KOPT-K1 (cell line): ENCODE results near the gene NAP1L4.

ENCODE experiments used
- H3K27ac ChIP-seq: fragments of 200-600 bp; sonication (generic); 2 replicates; pipeline ENCODE4 v1.5.1; 2016; ENCODE audit warnings: antibody characterized with exemption, mild to moderate bottlenecking, low read depth, low read length; ENCODE audit not compliant: poor library complexity, severe bottlenecking
- H3K36me3 ChIP-seq: fragments of 200-600 bp; sonication (generic); 2 replicates; pipeline ENCODE4 v1.5.1; 2017; ENCODE audit warnings: antibody characterized with exemption, mild to moderate bottlenecking, low read length, moderate library complexity; ENCODE audit not compliant: insufficient read depth
- H3K9me3 ChIP-seq: fragments of 200-600 bp; sonication (generic); 2 replicates; pipeline ENCODE4 v1.5.1; 2017; ENCODE audit warnings: antibody characterized with exemption, low read length, mild to moderate bottlenecking; ENCODE audit not compliant: insufficient read depth, poor library complexity, severe bottlenecking

The NAP1L4 gene

DNA sequence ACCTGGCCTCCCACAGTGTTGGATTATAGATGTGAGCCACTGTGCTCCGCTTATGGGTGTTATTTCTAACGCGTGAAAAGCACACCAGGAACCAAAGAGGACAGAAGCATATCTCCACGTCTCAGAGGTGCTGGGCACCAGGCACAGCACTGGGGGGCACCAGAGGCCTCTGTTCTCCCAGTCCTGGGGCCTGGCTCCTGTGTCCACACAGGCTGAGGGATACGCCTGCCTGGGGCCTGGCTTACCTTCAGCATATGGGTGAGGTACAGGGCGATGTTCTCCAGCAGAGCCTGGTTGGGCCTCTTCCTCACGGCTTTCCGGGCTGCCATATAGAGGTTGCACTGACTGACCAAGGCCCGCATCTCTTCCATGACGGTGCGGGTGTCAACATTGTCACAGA, 24.7 kb upstream of the NAP1L4 start:
- Histone ChIP-seq H3K9me3 (no peaks in the 10 kb centered on the region), H3K27ac (no peak overlapping the region), H3K36me3 (peaks cover 63% of the 10 kb centered on the region)

DNA sequence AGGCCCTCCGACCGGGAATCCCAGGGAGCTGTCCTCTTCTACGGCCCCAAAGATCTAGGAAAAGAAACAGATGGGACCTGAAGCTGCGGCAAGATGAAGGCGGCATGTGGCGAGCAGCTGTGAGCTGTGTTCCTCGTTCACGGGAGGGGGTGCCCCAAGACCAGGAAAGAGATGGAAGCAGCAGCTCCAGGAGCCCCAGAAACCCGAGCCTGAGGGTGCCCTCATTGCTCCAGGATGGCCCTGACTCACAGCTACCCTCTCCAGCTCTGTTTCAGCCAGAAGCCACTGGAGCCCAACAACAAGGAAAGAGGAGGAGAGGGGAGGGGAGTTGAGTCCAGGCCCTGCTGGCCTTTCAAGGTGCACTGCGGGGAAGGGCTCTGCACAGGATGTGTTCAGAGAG, 23.7 kb upstream of the NAP1L4 start:
- peaks cover 72% of the 10 kb centered on the region for H3K36me3 ChIP-seq
- H3K27ac ChIP-seq = no peak overlapping the region

DNA sequence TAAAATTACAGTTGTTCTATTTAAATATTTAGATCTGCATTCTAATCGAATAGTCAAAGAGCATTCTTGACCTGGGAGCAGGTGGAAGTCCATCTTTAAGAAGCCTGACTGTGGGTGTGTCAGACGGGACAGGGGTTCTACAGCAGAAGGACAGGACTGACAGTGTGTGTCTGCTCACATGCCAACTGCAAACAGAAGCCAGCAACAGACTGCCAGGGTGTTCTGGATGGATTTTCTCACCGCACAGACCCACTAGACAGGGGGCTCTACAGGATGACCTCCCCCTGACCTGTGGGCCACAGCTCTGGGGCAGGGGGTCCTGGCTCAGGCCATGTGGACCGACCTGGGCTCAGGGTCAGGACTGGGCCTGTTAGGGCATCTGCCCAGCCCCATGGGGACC, 22.8 kb upstream of the NAP1L4 start:
- peaks cover 78% of the 10 kb centered on the region for H3K36me3 ChIP-seq
- H3K9me3 ChIP-seq = no peaks in the 10 kb centered on the region
- H3K27ac ChIP-seq = peak overlapping the region; percentile 65

More for the DNA sequence above, 23.7 kb upstream of the NAP1L4 start:
- no peaks in the 10 kb centered on the region for H3K9me3 ChIP-seq

DNA sequence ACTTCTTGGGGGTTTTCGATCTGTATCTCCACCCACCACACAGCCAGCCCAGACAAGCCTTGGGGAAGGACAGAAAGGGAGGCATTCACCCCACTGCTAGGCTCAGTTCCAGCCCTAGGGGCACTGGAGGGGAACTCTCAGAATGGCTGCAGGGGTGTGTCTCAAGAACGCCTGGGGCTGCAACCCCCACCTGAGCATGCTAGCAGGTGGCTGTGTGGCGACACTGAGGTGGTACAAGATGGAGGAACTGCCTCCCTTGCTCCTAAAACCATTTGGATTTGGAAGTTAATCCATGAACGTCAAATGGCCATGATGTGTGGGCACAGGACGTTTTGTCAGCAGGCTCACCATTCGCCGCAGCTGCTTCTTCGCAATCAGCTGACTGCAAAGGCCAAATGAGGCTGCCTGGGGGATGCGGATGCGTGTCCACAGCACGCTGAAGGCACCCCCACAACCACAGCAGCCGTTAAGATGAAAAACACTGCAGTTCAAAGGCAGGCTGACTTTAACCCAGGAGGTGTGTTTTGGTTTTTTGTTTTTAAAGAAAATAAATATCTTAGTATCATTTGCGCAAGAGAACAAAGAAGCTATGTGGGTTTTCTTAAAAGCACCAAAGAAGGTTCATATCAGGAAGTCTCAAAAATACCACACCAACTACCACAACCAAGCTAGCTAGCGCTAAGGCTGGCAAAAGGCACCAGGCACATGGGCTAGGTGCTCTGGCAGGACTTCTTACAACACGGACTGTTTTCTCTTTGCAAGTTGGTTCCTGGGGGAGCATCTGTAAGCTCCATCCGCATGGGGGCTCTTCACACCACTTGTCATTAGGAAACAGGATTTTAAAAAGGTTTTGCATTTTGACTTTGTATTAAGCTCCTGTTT, 22.2 kb upstream of the NAP1L4 start:
- no peaks in the 10 kb centered on the region for H3K9me3 ChIP-seq
- H3K36me3 ChIP-seq = peaks cover 78% of the 10 kb centered on the region
- H3K27ac ChIP-seq = peak overlapping the region; percentile 65

DNA sequence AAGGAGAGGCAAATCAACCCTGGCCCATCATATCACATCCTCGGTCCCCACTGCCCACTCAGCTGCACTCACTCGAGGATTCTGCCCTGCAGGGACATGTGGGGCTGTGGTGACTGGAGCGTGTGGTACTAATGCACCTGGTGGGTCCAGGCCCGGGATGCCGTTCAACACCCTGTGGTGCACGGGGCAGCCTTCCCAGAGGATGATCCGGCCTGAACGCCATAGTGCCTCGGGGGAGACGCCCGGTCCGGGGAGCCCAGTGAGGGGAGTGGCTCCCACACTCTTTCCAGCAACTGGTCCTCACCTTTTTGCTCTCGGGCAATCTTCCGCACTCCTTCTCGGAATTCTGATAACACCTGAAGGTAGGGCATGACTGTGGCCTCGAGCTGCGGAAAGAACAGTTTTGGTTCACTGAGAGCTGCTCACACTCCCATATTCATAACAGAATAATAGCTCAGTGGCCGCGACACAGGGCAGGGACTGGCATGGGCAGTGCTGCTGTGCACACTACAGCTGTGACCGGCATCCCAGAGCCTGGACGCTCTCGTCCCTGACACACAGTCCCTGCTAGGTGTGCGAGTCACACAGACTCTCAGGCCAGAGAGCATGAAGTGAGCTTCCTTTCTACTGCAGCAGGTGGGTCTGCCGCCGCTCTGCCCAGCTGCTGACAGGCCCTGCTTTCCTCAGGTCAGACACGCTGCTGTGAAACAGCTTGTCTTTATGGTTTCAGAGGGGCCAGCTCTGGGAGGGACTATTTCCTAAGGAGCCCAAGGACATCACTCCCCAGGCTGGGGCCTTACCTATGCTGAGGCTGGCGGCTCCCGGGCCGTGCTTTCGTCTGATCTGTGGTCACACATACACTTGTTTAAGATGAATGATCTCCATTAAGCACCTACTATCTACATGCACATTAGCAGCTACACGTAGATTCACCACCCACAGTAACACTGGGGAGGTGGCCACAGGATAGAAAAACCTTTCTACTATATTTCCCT, 20.1 kb upstream of the NAP1L4 start:
- no peak overlapping the region for H3K27ac ChIP-seq
- H3K9me3 ChIP-seq = no peaks in the 10 kb centered on the region
- peaks cover 75% of the 10 kb centered on the region for H3K36me3 ChIP-seq

DNA sequence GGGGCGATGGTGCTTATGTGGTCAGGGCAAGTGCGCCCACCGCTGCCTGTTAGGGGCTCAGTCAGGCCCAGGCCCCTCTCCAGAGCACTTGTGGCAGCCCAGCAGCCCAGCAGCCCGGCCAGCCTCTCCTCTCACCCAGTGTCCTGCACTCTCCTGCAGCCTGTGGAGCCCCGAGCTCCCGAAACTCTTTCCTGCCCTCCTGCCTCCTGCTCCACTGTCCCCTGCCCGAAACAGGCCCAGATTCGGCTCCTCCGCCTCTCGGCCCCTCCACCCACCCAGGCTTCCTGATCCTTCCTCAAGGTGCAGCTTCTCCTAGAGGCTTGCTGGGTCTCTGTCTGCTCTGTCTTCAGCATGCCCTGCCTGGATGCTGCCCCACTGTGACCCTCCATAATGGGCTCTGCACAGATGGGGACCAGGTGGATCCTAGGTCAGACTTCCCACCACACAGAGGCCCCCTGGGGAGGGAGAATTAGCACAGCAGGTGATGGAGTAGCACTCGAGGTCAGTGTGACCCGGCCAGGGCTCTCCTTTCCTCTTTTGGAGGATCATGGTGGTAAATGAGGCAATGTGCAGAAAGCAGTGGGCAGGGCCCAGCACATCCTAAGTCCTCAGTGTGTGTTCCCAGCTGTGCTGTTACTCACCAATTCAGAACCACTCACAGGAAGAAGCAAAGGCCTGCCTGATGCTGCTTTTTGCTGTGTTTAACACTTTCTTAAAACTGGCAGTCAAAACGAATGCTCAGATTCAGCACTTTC, 18.6 kb upstream of the NAP1L4 start:
- Histone ChIP-seq H3K27ac (no peak overlapping the region), H3K36me3 (peaks cover 75% of the 10 kb centered on the region), H3K9me3 (no peaks in the 10 kb centered on the region)

DNA sequence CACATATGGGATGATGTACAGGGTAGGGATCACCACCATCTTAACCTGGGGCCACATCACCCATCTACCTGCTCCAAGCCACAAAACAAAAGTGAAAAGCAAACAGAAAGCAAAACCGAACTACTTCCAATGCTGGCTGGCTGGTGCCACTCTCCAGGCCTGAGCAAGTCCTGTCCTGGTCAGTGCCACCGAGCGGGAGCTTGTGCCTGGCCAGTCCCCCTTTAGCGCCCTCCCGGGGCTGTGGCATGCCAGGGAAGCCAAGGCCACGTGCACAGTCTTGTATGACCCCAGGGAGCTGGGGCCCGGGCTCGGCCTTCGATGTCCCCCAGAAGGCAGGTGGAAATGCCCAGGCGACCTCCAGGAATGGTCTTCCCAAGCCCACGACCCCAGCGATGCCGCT, 17.9 kb upstream of the NAP1L4 start:
- Histone ChIP-seq H3K27ac (no peak overlapping the region), H3K9me3 (no peaks in the 10 kb centered on the region), H3K36me3 (peaks cover 74% of the 10 kb centered on the region)

DNA sequence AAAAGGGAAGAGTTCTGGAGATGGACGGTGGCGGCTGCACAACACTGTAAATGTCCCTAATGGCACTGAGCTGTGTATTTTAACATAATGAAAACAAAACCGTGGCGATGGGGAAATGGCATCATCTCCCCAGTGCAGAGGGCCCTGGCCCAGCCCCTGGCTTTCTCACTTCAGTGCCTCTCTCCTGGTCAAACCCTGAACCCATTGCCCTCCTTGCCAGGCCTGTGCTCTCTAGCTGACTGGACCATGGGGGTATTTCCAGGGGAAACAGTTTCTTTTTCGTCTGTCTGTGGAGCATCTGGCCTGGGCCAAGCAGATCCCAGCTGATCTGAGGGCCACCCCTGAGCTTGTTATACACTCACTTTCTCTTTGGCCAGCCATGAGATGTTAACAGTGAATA, 17.4 kb upstream of the NAP1L4 start:
- no peaks in the 10 kb centered on the region for H3K9me3 ChIP-seq
- no peak overlapping the region for H3K27ac ChIP-seq
- H3K36me3 ChIP-seq = peaks cover 77% of the 10 kb centered on the region

DNA sequence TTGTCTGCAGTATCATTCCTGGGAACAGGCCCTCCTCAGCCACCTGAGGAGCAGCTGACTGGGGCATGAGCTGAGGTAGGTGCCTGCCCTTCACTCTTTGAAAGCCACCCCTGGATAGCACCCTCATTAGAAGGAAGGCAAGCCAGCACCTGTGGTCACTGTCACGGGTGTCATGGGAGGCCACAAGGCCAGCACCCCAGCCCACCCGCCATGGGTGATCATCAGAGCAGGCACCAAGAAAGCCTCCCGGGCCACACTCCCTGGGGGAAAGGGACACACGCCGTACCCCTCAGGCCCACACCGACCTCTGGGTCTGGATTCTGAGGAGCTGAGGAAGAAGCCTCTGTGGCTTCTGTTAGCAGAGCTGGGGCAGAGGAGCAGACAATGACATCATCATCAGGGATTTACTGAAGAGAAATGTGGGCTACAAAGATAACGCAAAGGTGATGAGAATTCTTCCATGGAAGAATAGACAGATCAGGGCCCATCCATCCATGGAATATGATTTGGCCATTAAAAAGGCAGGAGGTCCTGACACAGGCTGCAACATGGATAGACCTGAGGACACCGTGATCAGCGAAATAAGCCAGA, 16.7 kb upstream of the NAP1L4 start:
- Histone ChIP-seq H3K9me3 (no peaks in the 10 kb centered on the region), H3K27ac (no peak overlapping the region), H3K36me3 (peaks cover 83% of the 10 kb centered on the region)

DNA sequence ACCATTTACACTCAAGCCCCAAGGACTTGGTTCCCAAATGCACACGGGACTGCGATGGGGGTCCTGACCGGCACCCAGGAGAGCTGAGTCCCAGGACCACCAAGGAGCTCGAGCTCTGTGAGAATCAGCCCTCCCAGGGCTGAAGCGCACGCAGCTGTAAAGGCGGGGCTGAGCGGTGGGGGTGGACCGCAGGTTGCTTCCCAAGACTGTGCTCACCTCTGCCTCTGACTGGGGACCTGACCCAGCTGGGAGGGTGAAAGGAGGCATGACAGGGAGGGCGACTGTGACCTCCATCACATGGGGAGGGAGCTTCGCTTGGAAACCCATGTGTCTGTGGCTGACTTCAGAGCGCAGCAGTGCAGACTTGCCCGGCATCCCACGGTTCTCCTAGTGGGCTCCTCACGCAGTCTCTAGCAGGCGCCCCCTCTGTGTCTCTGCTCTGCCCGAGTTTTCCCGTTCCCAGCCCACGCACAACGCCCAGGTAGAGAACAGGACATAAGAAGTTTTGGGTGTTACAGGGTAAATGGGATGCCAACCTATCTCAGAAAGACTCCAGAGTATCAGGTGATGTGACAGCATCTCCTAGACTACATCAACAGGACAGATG, 15.4 kb upstream of the NAP1L4 start:
- no peak overlapping the region for H3K27ac ChIP-seq
- no peaks in the 10 kb centered on the region for H3K9me3 ChIP-seq
- H3K36me3 ChIP-seq = peaks cover 93% of the 10 kb centered on the region

DNA sequence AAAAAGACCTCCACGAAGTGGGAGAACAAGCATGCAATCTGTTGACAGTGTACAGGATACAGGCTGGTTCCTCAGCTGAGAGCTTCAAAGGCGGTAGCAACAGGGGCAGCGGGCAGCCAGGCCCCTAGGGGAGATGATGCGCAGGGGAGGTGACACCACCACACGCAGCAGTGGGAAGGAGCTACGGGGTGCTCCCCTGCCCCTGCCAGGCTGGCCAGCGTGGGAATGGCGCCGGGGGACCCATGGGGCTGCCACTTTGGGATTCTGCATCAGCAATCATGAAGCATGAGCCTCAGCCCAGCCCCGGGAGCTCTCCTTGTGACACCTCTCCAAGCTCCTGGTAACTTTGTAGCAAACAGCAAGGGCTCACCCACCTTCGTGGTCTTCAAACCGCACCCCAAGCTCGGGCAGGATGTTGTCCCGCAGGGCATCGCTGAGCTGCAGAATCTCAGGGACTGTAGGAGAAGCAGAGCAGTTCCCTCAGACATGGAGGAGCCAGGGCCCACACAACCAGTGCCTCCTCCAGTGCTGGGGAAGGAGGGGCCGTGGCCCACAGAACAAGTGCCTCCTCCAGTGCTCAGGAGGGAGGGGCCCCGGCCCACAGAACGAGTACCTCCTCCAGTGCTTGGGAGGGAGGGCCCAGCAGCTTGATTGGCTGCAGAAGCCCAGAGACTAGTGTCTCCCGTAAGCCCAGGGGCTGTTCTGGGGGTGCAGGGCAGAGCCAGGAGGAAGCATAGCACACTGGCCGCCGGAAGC, 14.6 kb upstream of the NAP1L4 start:
- no peaks in the 10 kb centered on the region for H3K9me3 ChIP-seq
- peaks cover 93% of the 10 kb centered on the region for H3K36me3 ChIP-seq
- no peak overlapping the region for H3K27ac ChIP-seq

DNA sequence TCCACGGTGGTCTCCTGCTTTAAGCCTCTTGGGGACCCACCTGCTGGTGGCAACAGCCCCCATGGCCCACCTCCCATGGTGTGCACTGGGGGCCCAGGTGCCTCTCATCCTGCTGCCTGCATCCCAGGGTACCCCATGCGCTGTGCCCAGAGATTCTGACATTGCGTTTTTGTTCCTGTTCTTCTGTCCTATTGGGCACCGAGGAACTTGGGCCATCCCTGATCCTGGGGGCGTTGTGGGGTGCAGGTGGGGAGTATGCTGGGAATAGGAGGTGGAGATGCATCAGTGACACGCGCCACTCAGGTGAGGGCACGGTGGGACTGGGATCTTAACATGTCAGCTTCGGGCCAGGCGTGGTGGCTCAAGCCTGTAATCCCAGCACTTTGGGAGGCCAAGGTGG, 12.4 kb upstream of the NAP1L4 start:
- Histone ChIP-seq H3K9me3 (no peaks in the 10 kb centered on the region), H3K27ac (no peak overlapping the region), H3K36me3 (peaks cover 91% of the 10 kb centered on the region)

DNA sequence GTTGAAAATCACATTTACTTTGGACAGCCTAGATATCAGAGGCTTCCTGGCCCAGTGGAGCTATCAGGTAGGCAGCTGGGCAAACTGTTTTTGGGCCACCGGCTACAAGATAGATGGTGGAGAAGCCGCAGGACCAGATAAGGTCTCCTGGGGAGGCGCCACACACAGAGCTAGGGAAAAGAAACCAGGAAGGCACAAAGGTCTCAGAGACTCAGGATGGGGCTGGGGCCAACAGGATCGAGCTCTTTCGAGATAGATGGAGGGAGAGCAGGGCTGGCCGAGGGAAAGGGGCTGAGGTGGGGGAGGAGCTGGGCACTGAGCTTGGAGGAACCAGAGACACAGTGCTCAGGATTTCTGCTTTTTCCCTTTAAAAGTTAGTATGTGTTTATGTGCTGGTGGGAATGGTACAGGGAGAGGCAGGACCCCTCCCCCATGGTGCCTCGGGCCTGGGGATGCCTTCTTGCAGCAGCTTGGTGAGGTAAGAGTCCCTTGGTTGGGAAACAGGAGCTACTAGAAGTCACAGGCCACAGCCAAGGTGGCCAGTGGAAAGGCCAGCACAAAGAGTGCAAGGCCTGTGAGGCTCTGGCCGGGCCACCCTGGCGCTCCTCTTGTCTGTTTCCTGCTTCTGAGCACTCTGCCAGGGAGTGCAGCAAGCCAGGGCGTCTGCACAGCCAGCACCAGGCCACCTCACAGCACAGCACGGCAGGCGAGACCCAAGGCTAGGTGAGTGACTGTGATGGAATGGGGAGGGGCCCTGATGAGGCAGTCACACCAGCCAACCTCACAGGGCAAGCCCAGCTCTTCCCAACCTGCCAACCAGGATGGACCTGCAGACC, 11.5 kb upstream of the NAP1L4 start:
- Histone ChIP-seq H3K27ac (no peak overlapping the region), H3K36me3 (peaks cover 82% of the 10 kb centered on the region), H3K9me3 (no peaks in the 10 kb centered on the region)
